ENCODE measurements around the gene MAP3K1. TPM values are rescaled to one million over a fixed set of nuclear protein-coding genes. Genes with fewer than 3 reads are reported as not detected.

MAP3K1 gene
- total and polyA plus RNA-seq, 9 of the 15 experiments (the other 6 are each of a cell fraction or from before 2014, with no cell fraction given), result 3.9 to 13.9 (median 7.5) TPM

DNA sequence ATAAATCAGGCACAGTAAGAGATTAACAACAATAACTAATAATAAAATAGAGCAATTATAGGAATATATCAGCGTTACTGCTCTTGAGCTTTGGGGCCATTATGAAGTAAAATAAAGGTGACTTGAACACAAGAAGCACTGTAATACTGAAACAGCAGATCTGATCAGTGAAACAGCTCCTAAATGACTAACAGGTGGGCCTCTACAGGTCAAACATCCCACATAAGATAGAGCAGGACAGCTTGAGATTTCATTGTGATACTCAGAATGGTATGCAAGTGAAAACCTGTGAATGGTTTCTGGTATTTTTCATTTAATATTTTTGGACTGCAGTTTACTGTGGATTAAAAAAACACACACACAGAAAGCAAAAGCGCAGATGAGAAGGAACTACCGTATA is 24.0 kb upstream of the MAP3K1 start:
- H2AFZ ChIP-seq (ENCODE audit: low read depth, low read length), result no peak overlapping the region
- intact Hi-C loops (cut with micrococcal nuclease) (no loop called here), in situ Hi-C loops (cut with MboI) (no loop called here)
- no peak overlapping the region for H3K4me3 ChIP-seq
- H3K9me1 ChIP-seq (ENCODE audit: control insufficient read depth, insufficient read depth, low read length), result no peaks in the 10 kb centered on the region
- H3K27me3 ChIP-seq (ENCODE audit: control insufficient read depth in 2 of 2, insufficient read depth in 2 of 2, low read length in 2 of 2), result no peaks in the 10 kb centered on the region
- ChIA-PET POLR2A (interaction anchor here (0.8 to 1.4 kb wide), 3 partner anchors 12 to 15 kb away, joined by 3 to 4 read pairs (median 3); no protein-coding TSS in a partner anchor), CTCF (ENCODE audit: low intra/inter-chr PET ratio) (no interaction called here)
- H3K9me3 ChIP-seq (replicated peaks; ENCODE audit: control insufficient read depth, insufficient read depth, low read depth, low read length), result no peaks in the 10 kb centered on the region; the same call in 1 of the 2 replicates
- ATAC-seq (no peak), DNase-seq (ENCODE audit: extremely low read depth in 1 of 4, low spot score in 3 of 4) (no peak), FAIRE-seq (no peak)
- H3K79me2 ChIP-seq (ENCODE audit: control insufficient read depth, insufficient read depth, low read length), result no peaks in the 10 kb centered on the region
- H3K9ac ChIP-seq (ENCODE audit: insufficient read depth in 1 of 2, low read depth in 2 of 2, low read length in 2 of 2), result no peak overlapping the region
- H3K27ac ChIP-seq (ENCODE audit: extremely low read depth, low read depth, low read length), result no peak overlapping the region
- no peak overlapping the region for H3K4me2 ChIP-seq (ENCODE audit: insufficient read depth, low read length)
- H3K36me3 ChIP-seq (ENCODE audit: control insufficient read depth, insufficient read depth, low read length), result no peaks in the 10 kb centered on the region
- H3K4me1 ChIP-seq (replicated peaks in 1 of 2; ENCODE audit: control insufficient read depth in 2 of 2, insufficient read depth in 2 of 2, low read length in 2 of 2), result no peaks in the 10 kb centered on the region
- H4K20me1 ChIP-seq (replicated peaks; ENCODE audit: control insufficient read depth, insufficient read depth, low read length), result no peaks in the 10 kb centered on the region
- WGBS (ENCODE audit: insufficient coverage, low coverage, missing lambda C conversion rate), result 57% methylated on average over 3 of the region's 3 CpGs
- no TSS peak for BruUV-seq (replicated peaks)
- TF ChIP-seq EHMT2 (IDR thresholded peaks at IDR 0.05), result no peak
- TF ChIP-seq POLR2A (conservative IDR thresholded peaks at IDR 0.05), result no peak
- no peak for TF ChIP-seq GATAD2A (IDR thresholded peaks at IDR 0.05)
- TF ChIP-seq SRSF1 (IDR thresholded peaks at IDR 0.05; ENCODE audit: low read depth, low read length), result no peak
- no peak for TF ChIP-seq TRIM24 (IDR thresholded peaks at IDR 0.05)
- no peak for TF ChIP-seq ZNF609 (CRISPR knock-in tag; IDR thresholded peaks at IDR 0.05; ENCODE audit: borderline replicate concordance)
- no peak for TF ChIP-seq ZNF184 (CRISPR knock-in tag; IDR thresholded peaks at IDR 0.05)
- TF ChIP-seq RNF219 (CRISPR knock-in tag; IDR thresholded peaks at IDR 0.05), result no peak
- TF ChIP-seq KHSRP (IDR thresholded peaks at IDR 0.05), result no peak
- TF ChIP-seq ZNF316 (IDR thresholded peaks at IDR 0.05), result no peak
- no peak for TF ChIP-seq POLR3A (IDR thresholded peaks at IDR 0.05; ENCODE audit: borderline replicate concordance, extremely low read depth, insufficient read depth, insufficient read length)
- no peak for TF ChIP-seq HOXB6 (CRISPR knock-in tag; IDR thresholded peaks at IDR 0.05; ENCODE audit: borderline replicate concordance)
- TF ChIP-seq POLR2H (tag; IDR thresholded peaks at IDR 0.05; ENCODE audit: low read depth), result no peak
- TF ChIP-seq ETV6 (IDR thresholded peaks at IDR 0.05; ENCODE audit: borderline replicate concordance in 1 of 2, low read depth in 2 of 2, low read length in 1 of 2), result no peak
- TF ChIP-seq ETV6 (CRISPR knock-in tag; IDR thresholded peaks at IDR 0.05; ENCODE audit: borderline replicate concordance), result no peak
- TF ChIP-seq TAF1 (IDR thresholded peaks at IDR 0.05; ENCODE audit: control insufficient read depth, extremely low read depth, insufficient read depth, low read length, severe bottlenecking), result no peak
- TF ChIP-seq MYBL2 (IDR thresholded peaks at IDR 0.05; ENCODE audit: low read depth), result no peak
- TF ChIP-seq MYBL2 (CRISPR knock-in tag; IDR thresholded peaks at IDR 0.05; ENCODE audit: borderline replicate concordance), result no peak
- TF ChIP-seq ZNF143 (CRISPR knock-in tag; IDR thresholded peaks at IDR 0.05), result no peak
- TF ChIP-seq MTF1 (CRISPR knock-in tag; IDR thresholded peaks at IDR 0.05; ENCODE audit: borderline replicate concordance), result no peak
